Esophagus muscularis mucosa (tissue), 4 donors: Measurements from ENCODE around the gene ARSA. TPM values are rescaled to one million over a fixed set of nuclear protein-coding genes. Genes with fewer than 3 reads are reported as not detected.
"Not testable (repeated sequence)": the region's sequence is repeated elsewhere in the genome, so short reads cannot be mapped to it uniquely, and the experiment has no call there.

Experiments used
- DNase-seq: peaks from one replicate; pipeline ENCODE4 v3.0.0-alpha.2; 2017; ENCODE audit errors: extremely low spot score
- H3K27ac ChIP-seq, 4 donors: fragments of 200-600 bp; sonication (generic); replicated peaks in 1 of 4; 1 replicate in 3 of 4; 2 replicates in 1 of 4; pipeline ENCODE4 v1.5.1; 2016 to 2019; ENCODE audit warnings: mild to moderate bottlenecking in 1 of 4
- H3K27me3 ChIP-seq, 4 donors: fragments of 200-600 bp; sonication (generic); one replicate each; pipeline versions ENCODE4 v1.5.1 to v1.6.0; 2016 to 2019
- H3K36me3 ChIP-seq, 4 donors: fragments of 200-600 bp; sonication (generic); one replicate each; pipeline ENCODE4 v1.5.1; 2016 to 2019
- H3K4me1 ChIP-seq, 4 donors: fragments of 200-600 bp; sonication (generic); one replicate each; pipeline ENCODE4 v1.5.1; 2016 to 2019
- H3K4me3 ChIP-seq, 4 donors: fragments of 200-600 bp; sonication (generic); 1 replicate in 2 of 4; 2 replicates in 2 of 4; pipeline ENCODE4 v1.5.1; 2016 to 2019; ENCODE audit warnings: mild to moderate bottlenecking in 4 of 4, moderate library complexity in 1 of 4
- H3K9me3 ChIP-seq, 4 donors: fragments of 200-600 bp; sonication (generic); 1 replicate in 3 of 4; 2 replicates in 1 of 4; pipeline ENCODE4 v1.5.1; 2016 to 2019
- CTCF ChIP-seq, 3 experiments: fragments of 200-600 bp in 2 of 3; fragments of 450-650 bp in 1 of 3; sonication (generic) in 2 of 3; IDR thresholded peaks; one replicate each; pipeline ENCODE4 v1.5.1; 2017 to 2019; ENCODE audit warnings: antibody characterized with exemption in 3 of 3, mild to moderate bottlenecking in 2 of 3, moderate library complexity in 1 of 3
- EP300 ChIP-seq: sonication (generic); formaldehyde crosslinking; IDR thresholded peaks from one replicate; pipeline ENCODE4 v1.6.1; 2017; ENCODE audit warnings: antibody characterized with exemption
- POLR2A ChIP-seq: fragments of 450-650 bp; IDR thresholded peaks from one replicate; pipeline ENCODE4 v1.6.1; 2017; ENCODE audit warnings: antibody characterized with exemption, moderate library complexity, mild to moderate bottlenecking, low read depth
- POLR2AphosphoS5 ChIP-seq, 2 donors: sonication (generic); formaldehyde crosslinking; IDR thresholded peaks; one replicate each; pipeline ENCODE4 v1.6.1; 2017; ENCODE audit warnings: antibody characterized with exemption in 2 of 2
- whole genome bisulfite sequencing: methylation state at CpG from one replicate; pipeline ENCODE4 v1.1.5; 2018; 5-methylcytosine and 5-hydroxymethylcytosine counted together
- intact Hi-C: fragments of 100-400 bp; cut with DNase I; formaldehyde crosslinking; loops from one replicate; pipeline ENCODE4 v1.15.1; 2023
- total RNA-seq, 4 donors: library from RNA; depleted of rRNA; stranded (reverse); fragments of >200 nt; gene quantifications; one replicate each; pipeline versions ENCODE4 v1.1.0 to v1.2.1, GENCODE V29; 2016

The ARSA gene
- total RNA-seq, 4 donors from 2014 or later = 24.5 to 49.4 (median 28.8) TPM

- intact Hi-C loops = no loop called here
- DNase-seq = no peak
- no peak overlapping the region for H3K4me3 ChIP-seq
- peaks cover 0 to 14% (median 4%) of the 10 kb centered on the region in 4 donors for H3K4me1 ChIP-seq
- H3K36me3 ChIP-seq = no peaks in the 10 kb centered on the region
- WGBS = 66% methylated on average over 23 of the region's 23 CpGs
- H3K27me3 ChIP-seq = peaks cover 0 to 54% (median 0%) of the 10 kb centered on the region in 4 donors
- TF ChIP-seq POLR2AphosphoS5 (IDR thresholded peaks at IDR 0.05) = peak; percentile 57 to 64
- TF ChIP-seq POLR2A = no peak
- H3K27ac ChIP-seq = peak overlapping the region in 3 of 4 donors; percentile 41 to 62 (median 52)
- H3K9me3 ChIP-seq = no peaks in the 10 kb centered on the region
Observed at GRCh38 chr22:50656122-50657070, 28.4 kb upstream of the ARSA start.

- H3K4me3 ChIP-seq, H3K36me3 ChIP-seq, H3K27ac ChIP-seq, intact Hi-C loops, DNase-seq, H3K9me3 ChIP-seq: not testable (repeated sequence)
- WGBS = 81% methylated on average over 6 of the region's 6 CpGs
- Histone ChIP-seq H3K4me1 (peaks cover 0 to 14% (median 4%) of the 10 kb centered on the region in 4 donors), H3K27me3 (peaks cover 0 to 44% (median 0%) of the 10 kb centered on the region in 4 donors)
Observed at GRCh38 chr22:50654664-50655063, 26.7 kb upstream of the ARSA start.

GRCh38 chr22:50653256-50653655 lies 25.3 kb upstream of the ARSA start:
- WGBS = 88% methylated on average over 10 of the region's 10 CpGs
- DNase-seq = no peak

GRCh38 chr22:50643821-50644101 lies 15.8 kb upstream of the ARSA start:
- H3K9me3 ChIP-seq, intact Hi-C loops, H3K27ac ChIP-seq, DNase-seq, H3K36me3 ChIP-seq, H3K4me3 ChIP-seq: not testable (repeated sequence)
- Histone ChIP-seq H3K4me1 (peaks cover 10 to 16% (median 13%) of the 10 kb centered on the region in 4 donors), H3K27me3 (peaks cover 0 to 56% (median 6%) of the 10 kb centered on the region in 4 donors)
- WGBS = 61% methylated on average over 3 of the region's 3 CpGs

More at GRCh38 chr22:50653256-50653655, 25.3 kb upstream of the ARSA start:
- no peaks in the 10 kb centered on the region for H3K9me3 ChIP-seq
- H3K27ac ChIP-seq = no peak overlapping the region
- no peak for TF ChIP-seq CTCF (IDR thresholded peaks at IDR 0.05)
- no peak for TF ChIP-seq POLR2AphosphoS5 (IDR thresholded peaks at IDR 0.05)
- TF ChIP-seq POLR2A = no peak
- no peak for TF ChIP-seq EP300
- H3K36me3 ChIP-seq = no peaks in the 10 kb centered on the region
- no peak overlapping the region for H3K4me3 ChIP-seq
- H3K4me1 ChIP-seq = peaks cover 0 to 14% (median 4%) of the 10 kb centered on the region in 4 donors
- intact Hi-C loops = no loop called here
- peaks cover 0 to 44% (median 0%) of the 10 kb centered on the region in 4 donors for H3K27me3 ChIP-seq

GRCh38 chr22:50643021-50643820 lies 15.3 kb upstream of the ARSA start:
- H3K4me3 ChIP-seq, intact Hi-C loops, H3K36me3 ChIP-seq, DNase-seq, H3K27ac ChIP-seq, H3K9me3 ChIP-seq: not testable (repeated sequence)
- WGBS = 87% methylated on average over 11 of the region's 17 CpGs
- Histone ChIP-seq H3K4me1 (peaks cover 10 to 16% (median 13%) of the 10 kb centered on the region in 4 donors), H3K27me3 (peaks cover 0 to 56% (median 6%) of the 10 kb centered on the region in 4 donors)

GRCh38 chr22:50641696-50642607 lies 14.0 kb upstream of the ARSA start:
- no peak for DNase-seq
- WGBS = 27% methylated on average over 16 of the region's 17 CpGs
- H3K4me1 ChIP-seq = peaks cover 10 to 16% (median 13%) of the 10 kb centered on the region in 4 donors
- TF ChIP-seq CTCF (IDR thresholded peaks at IDR 0.05) (peak in 2 of 3 experiments; percentile 16 to 38), POLR2A (no peak), POLR2AphosphoS5 (IDR thresholded peaks at IDR 0.05) (peak in 1 of 2 donors; percentile 23)
- H3K27ac ChIP-seq = peak overlapping the region in 3 of 4 donors; percentile 31 to 43 (median 40)
- H3K9me3 ChIP-seq = no peaks in the 10 kb centered on the region
- intact Hi-C loops = no loop called here
- no peak overlapping the region for H3K4me3 ChIP-seq
- no peaks in the 10 kb centered on the region for H3K36me3 ChIP-seq
- peaks cover 0 to 54% (median 6%) of the 10 kb centered on the region in 4 donors for H3K27me3 ChIP-seq
